Measurements from ENCODE around the gene PRRC2C.

PRRC2C gene

DNA sequence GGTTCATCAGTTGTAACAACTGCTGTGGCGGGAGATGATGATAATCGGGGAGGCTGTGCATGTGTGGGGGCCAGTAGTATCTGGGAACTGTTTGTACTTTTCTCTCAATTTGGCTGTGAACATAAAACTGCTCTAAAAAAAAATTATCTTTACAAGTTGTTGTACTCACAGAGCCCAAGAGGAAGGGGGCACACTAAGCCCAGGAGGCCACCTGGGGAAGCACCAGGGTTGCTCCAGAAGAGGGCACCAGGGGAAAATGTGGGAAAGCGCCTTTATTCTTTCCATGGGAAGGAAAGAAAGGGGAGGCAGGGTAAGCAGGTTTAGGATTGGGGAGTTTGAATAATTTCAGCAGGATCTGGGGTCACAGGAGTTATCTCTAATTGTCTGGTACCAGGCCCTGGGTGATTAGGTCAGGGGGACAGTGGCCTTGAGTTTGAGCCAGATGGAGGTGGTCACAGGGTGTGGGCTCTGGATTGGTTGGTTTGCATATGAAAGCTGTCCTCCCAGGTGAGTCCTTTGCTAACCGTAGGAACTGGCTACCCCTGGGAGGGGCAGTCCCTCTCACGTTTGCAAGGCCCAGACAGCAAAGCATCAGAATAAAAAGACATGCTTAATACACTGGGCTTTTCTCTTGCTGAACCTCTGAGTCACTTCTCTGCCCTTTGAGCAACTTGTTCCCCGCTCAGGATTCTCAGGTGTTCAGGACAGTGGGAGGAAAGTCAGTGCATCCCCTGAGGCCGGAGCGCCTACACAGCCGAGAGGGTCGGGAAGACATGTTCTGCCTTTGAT is 155.9 kb downstream of the PRRC2C start:
- no peak for DNase-seq

DNA sequence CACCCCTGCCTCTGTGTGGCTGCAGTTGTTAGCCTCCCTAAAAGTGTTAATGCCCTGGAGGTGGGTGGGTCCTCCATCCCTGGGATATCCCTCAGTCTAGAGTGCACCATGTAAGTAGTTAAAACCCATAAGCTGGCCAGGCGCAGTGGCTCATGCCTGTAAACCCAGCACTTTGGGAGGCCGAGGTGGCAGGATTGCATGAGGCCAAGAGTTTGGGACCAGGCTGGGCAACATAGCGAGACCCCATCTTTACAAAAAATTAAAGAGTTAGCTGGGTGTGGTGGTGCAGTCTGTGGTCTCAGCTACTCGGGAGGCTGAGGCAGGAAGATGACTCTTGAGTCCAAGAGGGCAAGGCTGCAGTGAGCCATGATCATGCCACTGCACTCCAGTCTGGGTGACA is 156.9 kb downstream of the PRRC2C start:
- DNase-seq, result no peak
